Stimulated activated CD4-positive, alpha-beta T cell treated with anti-CD3 and anti-CD28 coated beads, Interleukin-4, amount 100 ng/mL, for 24 hours (primary cell): Measurements from ENCODE around the gene DGLUCY.
"Not testable (repeated sequence)": the region's sequence is repeated elsewhere in the genome, so short reads cannot be mapped to it uniquely, and the experiment has no call there.

ENCODE experiments used
- DNase-seq: peaks from one replicate; pipeline ENCODE4 v3.0.0-alpha.2; 2020

DGLUCY gene

GRCh38 chr14:91216731-91217226 lies 102.9 kb downstream of the DGLUCY start:
- DNase-seq = no peak

- no peak for DNase-seq
These were observed 104.1 kb downstream of the DGLUCY start for GRCh38 chr14:91218014-91218413.

- no peak for DNase-seq
These were observed 105.9 kb downstream of the DGLUCY start for GRCh38 chr14:91219517-91220389.

GRCh38 chr14:91220581-91221000 lies 106.7 kb downstream of the DGLUCY start:
- DNase-seq = no peak

GRCh38 chr14:91221270-91221669 lies 107.4 kb downstream of the DGLUCY start:
- no peak for DNase-seq

- DNase-seq = peak; percentile 53
These were observed 109.3 kb downstream of the DGLUCY start for GRCh38 chr14:91223028-91223783.

GRCh38 chr14:91225025-91225424 lies 111.2 kb downstream of the DGLUCY start:
- no peak for DNase-seq

- DNase-seq = not testable (repeated sequence)
These were observed 112.5 kb downstream of the DGLUCY start for GRCh38 chr14:91226360-91226759.

- peak; percentile 43 for DNase-seq
These were observed 113.3 kb downstream of the DGLUCY start for GRCh38 chr14:91227183-91227628.

- DNase-seq = peak; percentile 89
These were observed 114.5 kb downstream of the DGLUCY start for GRCh38 chr14:91228112-91229004.

- DNase-seq = no peak
These were observed 115.1 kb downstream of the DGLUCY start for GRCh38 chr14:91229005-91229382.

- DNase-seq = peak; percentile 71
These were observed 115.9 kb downstream of the DGLUCY start for GRCh38 chr14:91229743-91230200.

- DNase-seq = no peak
These were observed 116.6 kb downstream of the DGLUCY start for GRCh38 chr14:91230397-91231035.

GRCh38 chr14:91231446-91231845 lies 117.6 kb downstream of the DGLUCY start:
- DNase-seq = no peak

GRCh38 chr14:91232052-91232451 lies 118.2 kb downstream of the DGLUCY start:
- DNase-seq = no peak

- no peak for DNase-seq
These were observed 118.7 kb downstream of the DGLUCY start for GRCh38 chr14:91232603-91233002.

GRCh38 chr14:91233936-91234790 lies 120.3 kb downstream of the DGLUCY start:
- no peak for DNase-seq

- no peak for DNase-seq
These were observed 120.9 kb downstream of the DGLUCY start for GRCh38 chr14:91234791-91235114.

- no peak for DNase-seq
These were observed 122.0 kb downstream of the DGLUCY start for GRCh38 chr14:91235841-91236240.

- no peak for DNase-seq
These were observed 123.3 kb downstream of the DGLUCY start for GRCh38 chr14:91237219-91237618.

GRCh38 chr14:91238085-91238484 lies 124.2 kb downstream of the DGLUCY start:
- no peak for DNase-seq
